PC-3 (cell line): ENCODE results near the gene TXNL4A.

Experiments used
- EZH2 ChIP-seq: fragments of 300-600 bp; sonication (generic); IDR thresholded peaks from one replicate; pipeline ENCODE4 v1.6.1; 2017; ENCODE audit warnings: antibody characterized with exemption, mild to moderate bottlenecking, low read length; ENCODE audit not compliant: unreplicated experiment
- EZH2phosphoT487 ChIP-seq: fragments of 300-600 bp; sonication (generic); IDR thresholded peaks from 2 replicates; pipeline ENCODE4 v1.6.1; 2018; ENCODE audit warnings: mild to moderate bottlenecking, antibody characterized with exemption, low read length, borderline replicate concordance
- TF ChIP-seq, protein P1 (sequence below): fragments of 300-600 bp; sonication (generic); conservative IDR thresholded peaks from 2 replicates; pipeline ENCODE4 v1.5.1; 2017; ENCODE audit warnings: antibody characterized with exemption, low read depth, mild to moderate bottlenecking, low read length

- TF ChIP-seq, protein P1, sequence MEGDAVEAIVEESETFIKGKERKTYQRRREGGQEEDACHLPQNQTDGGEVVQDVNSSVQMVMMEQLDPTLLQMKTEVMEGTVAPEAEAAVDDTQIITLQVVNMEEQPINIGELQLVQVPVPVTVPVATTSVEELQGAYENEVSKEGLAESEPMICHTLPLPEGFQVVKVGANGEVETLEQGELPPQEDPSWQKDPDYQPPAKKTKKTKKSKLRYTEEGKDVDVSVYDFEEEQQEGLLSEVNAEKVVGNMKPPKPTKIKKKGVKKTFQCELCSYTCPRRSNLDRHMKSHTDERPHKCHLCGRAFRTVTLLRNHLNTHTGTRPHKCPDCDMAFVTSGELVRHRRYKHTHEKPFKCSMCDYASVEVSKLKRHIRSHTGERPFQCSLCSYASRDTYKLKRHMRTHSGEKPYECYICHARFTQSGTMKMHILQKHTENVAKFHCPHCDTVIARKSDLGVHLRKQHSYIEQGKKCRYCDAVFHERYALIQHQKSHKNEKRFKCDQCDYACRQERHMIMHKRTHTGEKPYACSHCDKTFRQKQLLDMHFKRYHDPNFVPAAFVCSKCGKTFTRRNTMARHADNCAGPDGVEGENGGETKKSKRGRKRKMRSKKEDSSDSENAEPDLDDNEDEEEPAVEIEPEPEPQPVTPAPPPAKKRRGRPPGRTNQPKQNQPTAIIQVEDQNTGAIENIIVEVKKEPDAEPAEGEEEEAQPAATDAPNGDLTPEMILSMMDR = no peak
- TF ChIP-seq EZH2 (no peak), EZH2phosphoT487 (no peak)
Measured at GRCh38 chr18:80009661-80010550, 21.5 kb upstream of the TXNL4A start.
